ENCODE measurements around the gene SERTAD3.

DNA sequence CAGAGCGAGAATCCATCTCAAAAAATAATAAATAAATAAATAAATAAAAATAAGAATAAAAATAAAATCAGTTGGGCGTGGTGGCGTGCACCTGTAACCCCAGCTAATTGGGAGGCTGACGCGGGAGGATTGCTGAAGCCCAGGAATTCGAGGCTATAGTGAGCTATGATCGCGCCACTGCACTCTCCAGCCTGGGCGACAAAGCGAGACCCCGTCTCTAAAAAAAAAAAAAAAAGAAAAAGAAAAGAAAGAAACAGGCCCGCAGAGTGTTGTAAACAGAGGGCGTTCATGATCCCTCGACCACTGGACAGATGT, 23.7 kb downstream of the SERTAD3 start:
- TF ChIP-seq, protein P1, sequence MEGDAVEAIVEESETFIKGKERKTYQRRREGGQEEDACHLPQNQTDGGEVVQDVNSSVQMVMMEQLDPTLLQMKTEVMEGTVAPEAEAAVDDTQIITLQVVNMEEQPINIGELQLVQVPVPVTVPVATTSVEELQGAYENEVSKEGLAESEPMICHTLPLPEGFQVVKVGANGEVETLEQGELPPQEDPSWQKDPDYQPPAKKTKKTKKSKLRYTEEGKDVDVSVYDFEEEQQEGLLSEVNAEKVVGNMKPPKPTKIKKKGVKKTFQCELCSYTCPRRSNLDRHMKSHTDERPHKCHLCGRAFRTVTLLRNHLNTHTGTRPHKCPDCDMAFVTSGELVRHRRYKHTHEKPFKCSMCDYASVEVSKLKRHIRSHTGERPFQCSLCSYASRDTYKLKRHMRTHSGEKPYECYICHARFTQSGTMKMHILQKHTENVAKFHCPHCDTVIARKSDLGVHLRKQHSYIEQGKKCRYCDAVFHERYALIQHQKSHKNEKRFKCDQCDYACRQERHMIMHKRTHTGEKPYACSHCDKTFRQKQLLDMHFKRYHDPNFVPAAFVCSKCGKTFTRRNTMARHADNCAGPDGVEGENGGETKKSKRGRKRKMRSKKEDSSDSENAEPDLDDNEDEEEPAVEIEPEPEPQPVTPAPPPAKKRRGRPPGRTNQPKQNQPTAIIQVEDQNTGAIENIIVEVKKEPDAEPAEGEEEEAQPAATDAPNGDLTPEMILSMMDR (IDR thresholded peaks at IDR 0.05) = no peak
- TF ChIP-seq RAD21 (conservative IDR thresholded peaks at IDR 0.05 in 1 of 2, IDR thresholded peaks at IDR 0.05 in 1 of 2) (no peak), ZC3H11A (IDR thresholded peaks at IDR 0.05) (no peak), RFX5 (IDR thresholded peaks at IDR 0.05) (no peak), RNF2 (IDR thresholded peaks at IDR 0.05; ENCODE audit: borderline replicate concordance, low read depth) (no peak), JUN (IDR thresholded peaks at IDR 0.05) (no peak)
- TF ChIP-seq, protein P2, sequence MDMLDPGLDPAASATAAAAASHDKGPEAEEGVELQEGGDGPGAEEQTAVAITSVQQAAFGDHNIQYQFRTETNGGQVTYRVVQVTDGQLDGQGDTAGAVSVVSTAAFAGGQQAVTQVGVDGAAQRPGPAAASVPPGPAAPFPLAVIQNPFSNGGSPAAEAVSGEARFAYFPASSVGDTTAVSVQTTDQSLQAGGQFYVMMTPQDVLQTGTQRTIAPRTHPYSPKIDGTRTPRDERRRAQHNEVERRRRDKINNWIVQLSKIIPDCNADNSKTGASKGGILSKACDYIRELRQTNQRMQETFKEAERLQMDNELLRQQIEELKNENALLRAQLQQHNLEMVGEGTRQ (IDR thresholded peaks at IDR 0.05) = no peak
- TF ChIP-seq, protein P3, sequence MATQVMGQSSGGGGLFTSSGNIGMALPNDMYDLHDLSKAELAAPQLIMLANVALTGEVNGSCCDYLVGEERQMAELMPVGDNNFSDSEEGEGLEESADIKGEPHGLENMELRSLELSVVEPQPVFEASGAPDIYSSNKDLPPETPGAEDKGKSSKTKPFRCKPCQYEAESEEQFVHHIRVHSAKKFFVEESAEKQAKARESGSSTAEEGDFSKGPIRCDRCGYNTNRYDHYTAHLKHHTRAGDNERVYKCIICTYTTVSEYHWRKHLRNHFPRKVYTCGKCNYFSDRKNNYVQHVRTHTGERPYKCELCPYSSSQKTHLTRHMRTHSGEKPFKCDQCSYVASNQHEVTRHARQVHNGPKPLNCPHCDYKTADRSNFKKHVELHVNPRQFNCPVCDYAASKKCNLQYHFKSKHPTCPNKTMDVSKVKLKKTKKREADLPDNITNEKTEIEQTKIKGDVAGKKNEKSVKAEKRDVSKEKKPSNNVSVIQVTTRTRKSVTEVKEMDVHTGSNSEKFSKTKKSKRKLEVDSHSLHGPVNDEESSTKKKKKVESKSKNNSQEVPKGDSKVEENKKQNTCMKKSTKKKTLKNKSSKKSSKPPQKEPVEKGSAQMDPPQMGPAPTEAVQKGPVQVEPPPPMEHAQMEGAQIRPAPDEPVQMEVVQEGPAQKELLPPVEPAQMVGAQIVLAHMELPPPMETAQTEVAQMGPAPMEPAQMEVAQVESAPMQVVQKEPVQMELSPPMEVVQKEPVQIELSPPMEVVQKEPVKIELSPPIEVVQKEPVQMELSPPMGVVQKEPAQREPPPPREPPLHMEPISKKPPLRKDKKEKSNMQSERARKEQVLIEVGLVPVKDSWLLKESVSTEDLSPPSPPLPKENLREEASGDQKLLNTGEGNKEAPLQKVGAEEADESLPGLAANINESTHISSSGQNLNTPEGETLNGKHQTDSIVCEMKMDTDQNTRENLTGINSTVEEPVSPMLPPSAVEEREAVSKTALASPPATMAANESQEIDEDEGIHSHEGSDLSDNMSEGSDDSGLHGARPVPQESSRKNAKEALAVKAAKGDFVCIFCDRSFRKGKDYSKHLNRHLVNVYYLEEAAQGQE (IDR thresholded peaks at IDR 0.05) = no peak

Measured in A549 (cell line).